T-helper 2 cell treated with Interferon-gamma antibody and Interleukin-4, amounts not matched to agents 5 μg/mL and 100 μg/mL, for 36 hours (primary cell): Measurements from ENCODE around the gene C1QL2.

Experiments used
- DNase-seq: peaks from one replicate; pipeline ENCODE4 v3.0.0; 2021; ENCODE audit warnings: low spot score
- H3K27ac Mint-ChIP-seq: one replicate; pipeline ENCODE4 v1.8.0; 2021; ENCODE audit warnings: mild to moderate bottlenecking, mixed read lengths
- H3K27me3 Mint-ChIP-seq: one replicate; pipeline ENCODE4 v1.8.0; 2021; ENCODE audit warnings: low read depth, mixed read lengths
- H3K36me3 Mint-ChIP-seq: one replicate; pipeline ENCODE4 v1.8.0; 2021; ENCODE audit warnings: low read depth, mixed read lengths
- H3K4me1 Mint-ChIP-seq: one replicate; pipeline ENCODE4 v1.8.0; 2021; ENCODE audit warnings: low read depth, mixed read lengths
- H3K4me3 Mint-ChIP-seq: one replicate; pipeline ENCODE4 v1.8.0; 2022; ENCODE audit warnings: mild to moderate bottlenecking, moderate library complexity, mixed read lengths
- H3K9me3 Mint-ChIP-seq: one replicate; pipeline ENCODE4 v1.8.0; 2021; ENCODE audit warnings: mixed read lengths

The C1QL2 gene

GRCh38 chr2:119173556-119174060, 15.1 kb upstream of the C1QL2 start:
- H3K27ac Mint-ChIP-seq = no peak overlapping the region

DNA sequence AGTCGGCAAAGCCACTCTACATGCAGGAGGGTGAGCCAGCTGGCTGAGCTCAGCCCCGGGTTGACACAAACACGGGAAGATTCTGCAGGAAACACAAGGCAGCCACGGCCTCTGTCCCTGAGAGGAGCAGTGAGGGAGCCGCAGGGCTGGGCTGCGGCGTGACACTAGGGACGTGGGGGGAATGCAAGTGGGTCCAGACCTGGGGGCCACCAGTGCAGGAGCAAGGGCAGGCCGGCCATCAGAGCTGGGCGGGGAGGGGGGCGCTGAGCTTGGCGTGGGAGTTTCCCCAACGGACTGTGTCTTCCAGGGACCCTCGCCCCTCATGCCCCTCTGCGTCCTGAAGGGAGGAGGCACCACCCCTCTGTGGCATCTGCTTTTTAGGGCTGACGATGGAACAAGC, 12.0 kb upstream of the C1QL2 start:
- no peaks in the 10 kb centered on the region for H3K27me3 Mint-ChIP-seq
- no peaks in the 10 kb centered on the region for H3K4me1 Mint-ChIP-seq
- DNase-seq = no peak
- H3K36me3 Mint-ChIP-seq = no peaks in the 10 kb centered on the region
- H3K9me3 Mint-ChIP-seq = no peaks in the 10 kb centered on the region
- H3K4me3 Mint-ChIP-seq = no peak overlapping the region
- no peak overlapping the region for H3K27ac Mint-ChIP-seq

More at GRCh38 chr2:119173556-119174060, 15.1 kb upstream of the C1QL2 start:
- Mint-ChIP-seq H3K36me3 (no peaks in the 10 kb centered on the region), H3K27me3 (no peaks in the 10 kb centered on the region), H3K4me3 (no peak overlapping the region), H3K9me3 (no peaks in the 10 kb centered on the region), H3K4me1 (no peaks in the 10 kb centered on the region)
- no peak for DNase-seq

- Mint-ChIP-seq H3K36me3 (no peaks in the 10 kb centered on the region), H3K4me3 (no peak overlapping the region), H3K4me1 (no peaks in the 10 kb centered on the region), H3K27ac (no peak overlapping the region), H3K9me3 (no peaks in the 10 kb centered on the region), H3K27me3 (no peaks in the 10 kb centered on the region)
- DNase-seq = no peak
Observed at GRCh38 chr2:119169717-119170116, 11.2 kb upstream of the C1QL2 start.

DNA sequence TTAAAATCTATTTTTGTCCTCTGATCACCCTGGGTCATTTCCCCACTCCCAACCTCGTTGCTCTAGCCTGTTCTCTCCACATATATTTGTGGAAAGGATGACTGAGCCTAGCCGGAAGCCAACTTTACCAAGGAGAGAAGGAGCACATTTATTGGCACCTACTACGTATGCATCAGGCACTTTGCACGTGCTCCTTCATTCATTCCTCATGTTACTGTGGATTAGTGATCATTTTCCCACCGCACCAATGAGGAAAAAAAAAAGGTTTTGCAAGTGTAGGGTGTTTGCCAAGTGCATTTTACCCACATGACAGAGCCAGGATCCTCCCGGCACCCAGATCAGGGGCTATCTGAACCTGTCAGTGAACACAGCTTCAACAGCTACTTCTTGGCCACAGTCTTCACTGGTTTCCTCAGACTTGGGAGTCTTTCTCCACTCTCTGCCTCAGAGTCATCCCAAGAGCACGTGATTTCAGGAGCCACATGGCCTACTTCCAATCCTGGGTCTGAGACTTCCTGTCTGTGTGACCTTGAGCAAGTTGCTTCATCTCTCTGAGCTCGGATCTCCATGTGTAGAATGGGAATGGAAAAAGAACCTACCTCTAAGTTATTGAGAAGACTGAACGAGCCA, 1.9 kb upstream of the C1QL2 start:
- DNase-seq = no peak
- Mint-ChIP-seq H3K9me3 (no peaks in the 10 kb centered on the region), H3K27ac (no peak overlapping the region), H3K4me3 (no peak overlapping the region), H3K4me1 (no peaks in the 10 kb centered on the region), H3K36me3 (no peaks in the 10 kb centered on the region), H3K27me3 (peaks cover 33% of the 10 kb centered on the region)

DNA sequence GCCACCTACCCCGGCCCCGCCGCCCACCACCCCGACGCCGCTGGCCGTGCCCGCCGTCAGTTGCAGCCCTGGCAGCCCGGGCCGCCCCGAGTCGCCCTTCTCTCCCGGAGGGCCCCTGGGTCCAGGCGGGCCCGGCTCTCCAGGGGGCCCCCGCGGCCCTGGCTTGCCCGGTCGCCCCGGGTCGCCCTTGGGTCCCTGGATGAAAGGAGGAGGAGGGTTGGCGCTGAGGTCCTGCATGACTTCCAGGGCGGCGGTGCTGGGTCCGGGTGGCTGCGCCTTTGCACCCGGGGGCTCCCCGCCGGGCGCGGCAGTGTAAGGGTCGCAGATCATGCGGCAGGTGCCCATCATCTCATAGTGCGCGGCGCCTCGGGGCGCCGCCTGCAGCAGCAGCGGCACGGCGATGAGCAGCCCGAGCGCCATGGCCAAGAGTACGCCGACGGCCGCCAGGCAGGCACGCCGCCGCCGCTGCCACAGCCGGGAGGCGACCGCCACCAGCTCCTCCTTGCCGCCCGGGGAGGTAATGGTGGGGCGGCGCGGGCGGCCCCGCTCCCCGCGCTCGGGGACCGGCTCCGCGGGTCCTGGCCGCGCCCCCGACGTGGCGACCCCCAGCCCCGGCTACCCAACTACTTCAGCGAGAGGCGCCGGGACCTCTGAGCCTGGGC, 570 bp downstream of the C1QL2 start:
- Mint-ChIP-seq H3K27me3 (peaks cover 49% of the 10 kb centered on the region), H3K4me1 (no peaks in the 10 kb centered on the region), H3K27ac (no peak overlapping the region), H3K36me3 (no peaks in the 10 kb centered on the region), H3K9me3 (no peaks in the 10 kb centered on the region), H3K4me3 (no peak overlapping the region)
- DNase-seq = no peak

GRCh38 chr2:119156891-119157773, 1.4 kb downstream of the C1QL2 start:
- H3K9me3 Mint-ChIP-seq = no peaks in the 10 kb centered on the region
- H3K27me3 Mint-ChIP-seq = peaks cover 52% of the 10 kb centered on the region
- DNase-seq = no peak
- H3K36me3 Mint-ChIP-seq = no peaks in the 10 kb centered on the region
- H3K4me3 Mint-ChIP-seq = no peak overlapping the region
- H3K4me1 Mint-ChIP-seq = no peaks in the 10 kb centered on the region
- no peak overlapping the region for H3K27ac Mint-ChIP-seq

DNA sequence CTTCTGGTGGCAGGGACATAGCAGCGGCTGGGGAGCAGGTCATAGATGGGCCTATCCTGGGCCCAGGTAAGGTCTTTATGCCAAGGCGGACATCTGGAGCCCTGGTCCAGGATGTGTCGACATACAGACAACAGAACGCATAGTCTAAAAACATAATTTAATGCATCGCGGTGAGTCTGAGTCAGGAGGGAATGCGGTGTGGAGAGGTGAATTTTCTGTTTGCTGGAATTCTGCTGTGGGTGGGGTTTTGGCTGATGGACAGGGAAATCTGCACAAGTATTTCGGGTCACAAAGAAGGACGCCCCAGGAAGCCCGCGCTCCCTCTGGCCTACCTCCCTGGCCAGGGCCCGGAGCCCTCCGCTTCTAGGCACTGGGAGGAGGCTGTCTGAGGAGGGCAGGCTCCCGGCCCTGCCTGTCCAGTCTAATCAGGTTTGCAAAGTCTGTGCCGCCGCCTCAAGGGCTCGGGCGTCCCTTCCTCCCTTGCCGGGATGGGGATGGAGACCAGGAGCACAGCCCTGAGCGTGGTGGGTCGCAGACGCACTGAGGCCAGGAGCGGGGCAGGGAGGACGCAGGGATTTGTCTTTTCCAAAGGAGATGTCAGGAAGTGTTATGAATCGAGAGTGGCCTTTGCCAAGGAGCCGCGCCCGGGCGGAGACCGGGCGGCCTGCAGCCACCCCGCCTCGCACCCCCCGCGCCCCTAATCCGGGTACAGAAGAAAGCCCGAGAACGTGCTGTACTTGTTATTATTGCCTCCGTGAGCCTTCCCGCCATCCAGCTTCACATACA, 2.3 kb downstream of the C1QL2 start:
- H3K27ac Mint-ChIP-seq = no peak overlapping the region
- no peak overlapping the region for H3K4me3 Mint-ChIP-seq
- no peaks in the 10 kb centered on the region for H3K4me1 Mint-ChIP-seq
- no peaks in the 10 kb centered on the region for H3K9me3 Mint-ChIP-seq
- peaks cover 52% of the 10 kb centered on the region for H3K27me3 Mint-ChIP-seq
- no peaks in the 10 kb centered on the region for H3K36me3 Mint-ChIP-seq
- no peak for DNase-seq

GRCh38 chr2:119155633-119156032, 2.9 kb downstream of the C1QL2 start:
- Mint-ChIP-seq H3K27ac (no peak overlapping the region), H3K9me3 (no peaks in the 10 kb centered on the region), H3K4me1 (no peaks in the 10 kb centered on the region), H3K4me3 (no peak overlapping the region), H3K36me3 (no peaks in the 10 kb centered on the region), H3K27me3 (peaks cover 51% of the 10 kb centered on the region)
- DNase-seq = no peak

DNA sequence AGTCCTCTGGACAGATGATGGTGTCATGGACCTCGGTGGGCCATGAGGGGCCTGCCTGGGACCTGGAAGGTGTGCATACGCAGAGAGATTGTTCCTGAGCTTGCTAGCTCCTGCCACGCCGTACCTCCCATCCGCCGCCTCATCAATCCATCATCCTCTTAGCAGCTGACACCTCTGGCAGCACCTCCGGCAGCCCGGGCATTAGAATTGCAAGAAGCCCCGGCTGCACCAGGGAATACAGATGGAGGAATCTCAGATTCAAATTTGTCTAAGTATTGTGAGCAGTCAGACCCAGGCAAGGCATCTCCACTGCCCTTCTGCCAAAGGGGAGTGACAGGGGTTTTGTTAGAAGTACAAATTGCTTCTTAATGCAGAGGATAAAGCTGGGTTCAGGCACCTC, 4.5 kb downstream of the C1QL2 start:
- no peak overlapping the region for H3K4me3 Mint-ChIP-seq
- H3K36me3 Mint-ChIP-seq = no peaks in the 10 kb centered on the region
- H3K9me3 Mint-ChIP-seq = no peaks in the 10 kb centered on the region
- no peak overlapping the region for H3K27ac Mint-ChIP-seq
- no peaks in the 10 kb centered on the region for H3K4me1 Mint-ChIP-seq
- H3K27me3 Mint-ChIP-seq = peaks cover 41% of the 10 kb centered on the region
- no peak for DNase-seq

DNA sequence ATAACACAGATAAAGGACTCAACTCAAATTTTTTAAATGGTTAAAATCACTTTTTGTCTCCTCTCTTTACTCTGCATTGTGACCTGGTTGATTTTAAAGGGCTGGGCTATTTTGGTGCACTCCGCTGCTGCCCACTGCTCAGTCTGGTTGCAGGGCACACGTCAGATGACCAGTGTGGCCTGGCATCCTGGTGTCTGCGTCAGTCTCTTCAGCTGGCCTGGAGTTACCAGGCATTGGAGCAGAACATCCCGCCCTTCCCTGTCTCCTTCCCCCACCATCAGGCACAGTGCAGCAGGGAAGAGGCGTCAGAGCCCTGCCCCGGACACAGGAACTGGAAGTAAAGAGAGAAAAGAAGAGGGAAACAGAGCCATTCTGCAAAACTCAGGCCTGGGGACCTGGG, 8.9 kb downstream of the C1QL2 start:
- DNase-seq = no peak
- Mint-ChIP-seq H3K27ac (no peak overlapping the region), H3K27me3 (peaks cover 11% of the 10 kb centered on the region), H3K4me3 (no peak overlapping the region), H3K9me3 (no peaks in the 10 kb centered on the region), H3K4me1 (no peaks in the 10 kb centered on the region), H3K36me3 (no peaks in the 10 kb centered on the region)

GRCh38 chr2:119147776-119148715, 10.5 kb downstream of the C1QL2 start:
- Mint-ChIP-seq H3K27ac (no peak overlapping the region), H3K36me3 (no peaks in the 10 kb centered on the region), H3K27me3 (peaks cover 4% of the 10 kb centered on the region), H3K9me3 (no peaks in the 10 kb centered on the region), H3K4me1 (no peaks in the 10 kb centered on the region), H3K4me3 (no peak overlapping the region)
- no peak for DNase-seq

DNA sequence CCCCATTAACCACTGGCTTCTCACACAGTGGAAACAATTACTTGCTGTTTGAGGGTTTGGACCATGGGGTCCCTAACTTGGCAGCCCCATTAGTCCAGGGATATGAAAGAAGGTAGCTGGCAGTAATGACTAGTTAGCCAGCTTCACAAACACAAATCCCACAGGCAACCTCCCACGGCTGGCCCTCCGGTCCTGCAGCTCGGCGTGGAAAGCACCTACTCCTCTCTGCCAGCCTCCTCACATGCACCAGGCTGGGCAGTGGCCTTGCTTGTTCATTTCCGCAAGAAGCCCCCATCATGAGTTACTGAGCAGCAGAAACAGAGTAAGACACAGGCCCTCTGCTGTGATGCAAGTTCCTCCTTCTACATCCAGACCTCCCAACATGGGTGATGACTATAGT, 13.7 kb downstream of the C1QL2 start:
- Mint-ChIP-seq H3K4me1 (no peaks in the 10 kb centered on the region), H3K4me3 (no peak overlapping the region), H3K9me3 (no peaks in the 10 kb centered on the region), H3K27me3 (no peaks in the 10 kb centered on the region), H3K36me3 (no peaks in the 10 kb centered on the region), H3K27ac (no peak overlapping the region)
- no peak for DNase-seq

DNA sequence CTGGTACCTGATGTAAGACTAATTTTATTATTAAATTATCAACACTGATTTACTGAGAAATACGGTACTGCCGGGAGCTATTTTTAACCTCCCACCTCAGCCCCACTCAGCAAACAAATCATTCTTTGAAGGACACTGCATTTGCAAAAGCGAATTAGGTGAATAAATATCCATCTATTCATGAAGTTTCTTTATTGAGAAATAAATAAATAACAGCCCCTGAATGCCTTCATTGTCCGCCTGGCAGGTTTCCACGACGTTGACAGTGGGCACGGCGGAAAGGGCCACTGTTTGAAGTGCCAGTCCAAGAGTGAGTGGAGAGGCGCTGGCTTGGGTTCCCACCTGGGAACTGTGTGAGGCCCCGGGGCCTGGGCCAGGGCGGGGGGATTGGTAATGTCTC, 15.7 kb downstream of the C1QL2 start:
- DNase-seq = no peak
- no peaks in the 10 kb centered on the region for H3K9me3 Mint-ChIP-seq

More for the DNA sequence above, 15.7 kb downstream of the C1QL2 start:
- Mint-ChIP-seq H3K4me3 (no peak overlapping the region), H3K27me3 (no peaks in the 10 kb centered on the region), H3K4me1 (no peaks in the 10 kb centered on the region), H3K27ac (no peak overlapping the region), H3K36me3 (no peaks in the 10 kb centered on the region)
